RKO (cell line): ENCODE data around the gene SMAD6.

Source experiments
- DNase-seq: peaks from one replicate; pipeline ENCODE4 v3.0.0-alpha.2; 2016; ENCODE audit warnings: low spot score

Gene SMAD6

GRCh38 chr15:66760097-66760967 is 58.3 kb downstream of the SMAD6 start:
- no peak for DNase-seq

DNA sequence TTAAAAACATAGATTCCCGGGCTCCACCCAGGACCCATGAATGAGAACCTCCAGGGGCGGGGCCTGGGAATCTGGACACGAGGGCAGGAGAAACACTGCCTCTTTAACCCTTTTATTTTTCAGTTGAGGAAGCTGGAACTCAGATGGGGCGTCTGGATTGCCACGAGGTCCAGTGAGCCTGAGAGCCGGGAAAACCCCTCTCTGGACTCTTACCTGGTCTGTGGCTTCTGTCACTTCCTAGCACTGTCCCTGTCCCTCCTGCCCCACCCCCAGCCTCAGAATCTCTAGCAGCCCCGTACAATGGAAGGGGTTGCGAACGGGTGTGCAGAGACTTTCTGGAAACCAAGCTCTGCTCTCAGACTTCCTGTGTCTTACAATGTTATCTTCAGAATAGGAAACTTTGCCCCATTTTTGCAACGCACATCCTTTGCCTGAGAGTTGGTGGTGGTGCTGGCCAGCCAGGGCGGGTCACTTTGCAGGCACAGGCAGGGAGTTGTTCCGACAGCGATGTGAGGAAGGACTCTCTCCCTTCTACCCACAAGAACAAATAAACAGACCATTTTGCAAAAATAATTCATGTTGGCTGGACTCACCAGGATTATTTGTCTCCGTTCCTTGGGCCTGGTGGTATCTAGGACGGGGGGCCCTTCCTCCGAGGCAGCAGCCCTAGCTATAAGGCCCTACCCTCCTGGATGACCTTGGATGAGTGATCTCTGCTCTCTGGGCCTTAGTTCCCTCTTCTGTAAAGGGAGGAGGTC is 59.1 kb downstream of the SMAD6 start:
- no peak for DNase-seq

GRCh38 chr15:66761726-66762595 is 59.9 kb downstream of the SMAD6 start:
- DNase-seq = no peak

GRCh38 chr15:66763186-66764071 is 61.4 kb downstream of the SMAD6 start:
- DNase-seq = no peak

GRCh38 chr15:66764072-66764786 is 62.2 kb downstream of the SMAD6 start:
- no peak for DNase-seq

- no peak for DNase-seq
Measured at GRCh38 chr15:66765478-66766281, 63.6 kb downstream of the SMAD6 start.

GRCh38 chr15:66766282-66767230 is 64.5 kb downstream of the SMAD6 start:
- DNase-seq = no peak

- no peak for DNase-seq
Measured at GRCh38 chr15:66767240-66767659, 65.2 kb downstream of the SMAD6 start.

DNA sequence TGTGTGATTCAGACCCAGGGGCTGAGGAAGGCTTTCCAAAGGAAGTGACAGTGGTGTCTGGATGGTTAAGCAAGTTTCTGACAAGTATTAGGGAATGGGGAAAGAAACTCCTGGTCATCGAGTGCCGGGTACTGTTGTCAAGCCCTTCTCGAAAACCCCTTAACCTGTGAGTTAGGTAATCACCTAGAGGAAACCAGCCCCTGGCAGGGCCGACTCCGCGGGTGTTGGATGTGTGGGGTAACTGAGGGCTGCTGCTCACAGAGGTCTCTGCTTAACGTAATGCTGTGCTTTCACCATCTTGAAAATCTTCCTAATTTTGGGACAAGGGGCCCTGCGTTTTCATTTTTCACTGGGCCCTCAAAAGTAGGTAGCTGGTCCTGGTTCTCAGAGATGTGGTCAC is 67.0 kb downstream of the SMAD6 start:
- no peak for DNase-seq

DNA sequence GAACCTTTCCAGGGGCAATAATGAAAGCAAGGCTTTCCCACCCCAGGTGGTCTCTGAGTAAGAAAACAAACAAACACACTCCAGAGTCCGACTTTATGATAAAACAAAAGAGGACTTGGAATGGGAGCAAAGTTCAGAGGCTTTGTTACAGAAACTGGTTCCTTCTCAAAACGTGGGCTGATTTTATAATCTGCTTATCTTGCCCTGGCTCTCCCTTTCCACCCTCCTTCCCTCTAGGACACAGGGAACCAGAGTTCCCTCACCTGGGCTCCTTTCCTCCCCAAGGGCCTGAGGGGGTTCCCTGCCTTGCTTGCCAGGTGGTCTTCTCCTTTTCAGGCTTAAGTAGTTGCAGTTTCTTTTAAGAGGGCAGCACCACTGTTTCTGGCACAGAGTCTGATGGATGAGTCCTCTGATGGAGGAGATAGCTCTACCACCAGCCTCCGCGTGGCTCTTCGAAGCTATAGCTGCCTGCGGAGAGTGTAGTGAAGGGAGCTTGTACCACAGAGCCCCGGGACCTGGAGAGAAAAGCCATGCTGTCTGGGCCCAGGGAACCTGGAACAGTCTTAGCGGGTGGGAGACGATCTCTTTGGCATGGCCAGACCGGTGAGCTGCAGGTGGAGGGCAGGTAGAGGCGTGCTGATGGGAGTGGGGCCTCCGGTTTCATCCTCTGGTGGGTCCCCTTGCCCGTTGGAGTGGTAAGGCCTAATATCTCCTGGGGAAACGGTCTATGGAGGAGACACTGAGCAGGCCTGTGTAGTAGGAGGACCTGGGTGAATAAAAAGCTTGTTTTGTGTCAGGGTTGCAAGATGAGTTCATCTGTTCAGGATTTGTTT is 68.7 kb downstream of the SMAD6 start:
- DNase-seq = no peak

GRCh38 chr15:66771351-66771650 is 69.3 kb downstream of the SMAD6 start:
- no peak for DNase-seq

GRCh38 chr15:66772604-66773128 is 70.6 kb downstream of the SMAD6 start:
- DNase-seq = no peak

- no peak for DNase-seq
Measured at GRCh38 chr15:66773129-66773873, 71.3 kb downstream of the SMAD6 start.

GRCh38 chr15:66774001-66774814 is 72.2 kb downstream of the SMAD6 start:
- DNase-seq = peak; percentile 75

GRCh38 chr15:66775127-66776105 is 73.4 kb downstream of the SMAD6 start:
- DNase-seq = no peak
